Bronchial epithelial cell (primary cell): ENCODE results near the gene WDR82. TPM values are rescaled to one million over a fixed set of nuclear protein-coding genes. Genes with fewer than 3 reads are reported as not detected.
"Not testable (repeated sequence)": the region's sequence is repeated elsewhere in the genome, so short reads cannot be mapped to it uniquely, and the experiment has no call there.

ENCODE experiments used
- DNase-seq: peaks from one replicate; pipeline ENCODE4 v3.0.0-alpha.2; 2010; ENCODE audit warnings: low read depth
- FAIRE-seq: peaks from 2 replicates; lab custom pipeline; 2011; peaks lifted over from hg19 to GRCh38; lab: Jason Lieb, UNC
- H3K27me3 ChIP-seq: 2 replicates; pipeline ENCODE4 v1.5.1; 2011; ENCODE audit warnings: low read length; ENCODE audit not compliant: control insufficient read depth, insufficient read depth
- H3K36me3 ChIP-seq: 2 replicates; pipeline ENCODE4 v1.5.1; 2011; ENCODE audit warnings: low read length; ENCODE audit not compliant: control insufficient read depth, insufficient read depth
- H3K4me3 ChIP-seq: 2 replicates; pipeline ENCODE4 v1.5.1; 2011; ENCODE audit warnings: mild to moderate bottlenecking, low read depth, low read length, control low read depth
- total RNA-seq: library from RNA; depleted of rRNA; stranded (reverse); fragments of >200 nt; gene quantifications from 2 replicates; pipeline ENCODE4 v1.2.1, GENCODE V29; 2014
- TF ChIP-seq, protein P1 (sequence below): IDR thresholded peaks from 2 replicates; pipeline ENCODE4 v1.5.1; 2011; ENCODE audit warnings: mild to moderate bottlenecking, moderate library complexity, low read length, control low read depth, inconsistent platforms; ENCODE audit not compliant: insufficient read depth, severe bottlenecking

WDR82 gene
- total RNA-seq, 1 donor from 2014 or later: 61.3 TPM

DNA sequence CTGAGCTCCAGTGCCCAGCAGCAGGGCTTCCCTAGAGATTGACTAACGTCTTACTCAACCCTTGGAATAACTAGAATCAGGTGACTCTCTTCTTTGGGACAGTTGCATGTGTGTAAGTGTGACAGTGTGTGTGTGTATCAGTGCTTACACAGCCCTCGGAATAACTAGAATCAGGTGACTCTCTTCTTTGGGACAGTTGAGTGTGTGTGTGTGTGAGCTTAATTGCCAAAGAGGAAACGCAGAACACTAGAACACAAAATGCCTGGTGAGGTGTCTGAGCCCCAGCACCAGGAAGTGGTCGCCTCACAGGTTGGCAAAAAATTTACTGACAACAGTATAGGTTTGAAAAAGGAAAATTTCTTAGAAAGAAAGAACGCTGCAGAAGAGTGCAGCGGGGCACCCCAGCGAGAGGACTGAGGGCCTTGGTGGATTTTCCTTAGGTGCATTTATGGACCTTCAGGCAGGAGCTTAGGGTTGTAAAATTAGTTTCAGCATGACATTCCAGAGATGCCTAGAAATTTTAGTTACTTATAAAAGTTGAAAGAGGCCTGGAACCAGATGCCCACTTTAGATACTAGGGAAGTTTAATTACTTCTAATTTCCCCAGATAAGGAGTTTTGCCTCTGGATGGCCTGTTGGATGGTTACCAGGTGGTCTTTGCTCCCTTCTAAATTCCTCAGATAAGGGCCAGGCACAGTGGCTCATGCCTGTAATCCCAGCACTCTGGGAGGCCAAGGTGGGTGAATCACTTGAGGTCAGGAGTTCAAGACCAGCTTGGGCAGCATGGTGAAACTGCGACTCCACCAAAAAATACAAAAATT is 3.7 kb upstream of the WDR82 start:
- Histone ChIP-seq H3K4me3 (no peak overlapping the region), H3K27me3 (no peaks in the 10 kb centered on the region), H3K36me3 (no peaks in the 10 kb centered on the region)
- TF ChIP-seq, protein P1, sequence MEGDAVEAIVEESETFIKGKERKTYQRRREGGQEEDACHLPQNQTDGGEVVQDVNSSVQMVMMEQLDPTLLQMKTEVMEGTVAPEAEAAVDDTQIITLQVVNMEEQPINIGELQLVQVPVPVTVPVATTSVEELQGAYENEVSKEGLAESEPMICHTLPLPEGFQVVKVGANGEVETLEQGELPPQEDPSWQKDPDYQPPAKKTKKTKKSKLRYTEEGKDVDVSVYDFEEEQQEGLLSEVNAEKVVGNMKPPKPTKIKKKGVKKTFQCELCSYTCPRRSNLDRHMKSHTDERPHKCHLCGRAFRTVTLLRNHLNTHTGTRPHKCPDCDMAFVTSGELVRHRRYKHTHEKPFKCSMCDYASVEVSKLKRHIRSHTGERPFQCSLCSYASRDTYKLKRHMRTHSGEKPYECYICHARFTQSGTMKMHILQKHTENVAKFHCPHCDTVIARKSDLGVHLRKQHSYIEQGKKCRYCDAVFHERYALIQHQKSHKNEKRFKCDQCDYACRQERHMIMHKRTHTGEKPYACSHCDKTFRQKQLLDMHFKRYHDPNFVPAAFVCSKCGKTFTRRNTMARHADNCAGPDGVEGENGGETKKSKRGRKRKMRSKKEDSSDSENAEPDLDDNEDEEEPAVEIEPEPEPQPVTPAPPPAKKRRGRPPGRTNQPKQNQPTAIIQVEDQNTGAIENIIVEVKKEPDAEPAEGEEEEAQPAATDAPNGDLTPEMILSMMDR: no peak
- DNase-seq: no peak
- FAIRE-seq: no peak

DNA sequence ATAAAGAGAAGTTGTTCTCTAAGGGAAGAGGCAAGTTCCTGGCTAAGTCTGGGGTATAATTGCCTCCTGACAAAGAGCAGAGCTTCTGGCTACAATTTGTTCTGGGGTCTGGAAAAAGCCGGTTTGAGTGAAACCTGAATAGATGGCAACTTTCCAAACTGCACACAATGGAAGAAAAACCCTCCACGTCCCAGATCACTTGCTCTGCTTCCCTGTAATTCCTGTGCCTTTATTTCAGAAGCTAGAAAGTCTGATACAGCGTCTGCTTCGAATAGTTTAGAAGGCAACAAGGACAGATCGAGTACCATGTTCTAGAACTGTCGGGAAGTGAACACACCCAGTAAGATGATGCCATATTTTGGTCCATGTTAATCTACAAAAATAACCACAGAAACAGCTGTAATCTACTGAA is 1.6 kb upstream of the WDR82 start:
- DNase-seq (no peak), FAIRE-seq (no peak)
- no peaks in the 10 kb centered on the region for H3K36me3 ChIP-seq
- no peaks in the 10 kb centered on the region for H3K27me3 ChIP-seq
- TF ChIP-seq, protein P1: no peak
- H3K4me3 ChIP-seq: no peak overlapping the region

DNA sequence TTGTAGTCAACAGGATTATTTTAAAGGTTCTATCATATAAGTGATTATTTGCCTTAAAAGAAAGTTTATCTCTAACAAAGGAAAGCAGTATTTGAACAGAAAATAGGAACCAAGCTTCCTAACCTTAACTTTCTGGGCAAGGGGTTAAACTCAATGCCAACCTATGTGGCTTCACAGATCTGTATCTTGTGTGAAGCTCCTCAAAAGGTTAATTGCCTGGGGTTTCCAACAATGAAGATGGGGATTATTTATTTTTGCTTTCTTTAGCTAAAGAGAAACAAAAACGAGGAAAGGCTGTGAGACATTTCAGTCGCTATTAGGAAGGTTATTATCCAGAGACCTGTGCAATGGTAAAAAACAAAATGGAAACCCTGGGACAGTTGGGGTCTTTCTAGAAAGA is 1.1 kb upstream of the WDR82 start:
- Histone ChIP-seq H3K4me3 (no peak overlapping the region), H3K36me3 (no peaks in the 10 kb centered on the region), H3K27me3 (no peaks in the 10 kb centered on the region)
- TF ChIP-seq, protein P1: no peak
- no peak for DNase-seq
- no peak for FAIRE-seq

DNA sequence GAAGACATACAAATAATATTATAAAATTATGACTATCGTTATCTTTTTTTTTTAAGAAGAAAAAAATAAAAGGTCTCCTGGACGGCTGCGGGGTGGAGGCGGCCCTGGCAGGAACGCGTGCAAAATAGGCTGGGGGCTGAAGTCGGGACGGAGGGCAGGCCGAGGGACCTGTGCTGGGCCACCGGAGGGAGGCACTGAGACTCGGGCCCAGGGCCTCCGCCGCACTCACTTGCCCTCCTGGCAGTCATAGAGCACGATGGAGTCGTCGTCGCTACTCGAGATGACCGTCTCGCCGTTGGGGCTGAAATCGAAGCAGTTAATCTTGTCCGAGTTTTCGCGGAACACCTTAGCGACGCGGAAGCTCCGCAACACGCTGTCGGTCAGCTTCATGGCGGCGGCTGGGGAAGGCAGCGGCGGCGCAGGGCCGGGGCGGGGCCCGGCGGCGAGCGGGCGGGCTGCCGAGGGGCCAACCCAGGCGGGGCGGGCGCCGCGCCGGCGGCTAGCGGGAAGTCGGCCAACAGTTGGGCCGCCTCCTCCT is 408 bp downstream of the WDR82 start:
- TF ChIP-seq, protein P1: peak; percentile 53
- H3K27me3 ChIP-seq: no peaks in the 10 kb centered on the region
- H3K4me3 ChIP-seq: peak overlapping the region; percentile 73
- FAIRE-seq (no peak), DNase-seq (peak; percentile 42)
- H3K36me3 ChIP-seq: no peaks in the 10 kb centered on the region

DNA sequence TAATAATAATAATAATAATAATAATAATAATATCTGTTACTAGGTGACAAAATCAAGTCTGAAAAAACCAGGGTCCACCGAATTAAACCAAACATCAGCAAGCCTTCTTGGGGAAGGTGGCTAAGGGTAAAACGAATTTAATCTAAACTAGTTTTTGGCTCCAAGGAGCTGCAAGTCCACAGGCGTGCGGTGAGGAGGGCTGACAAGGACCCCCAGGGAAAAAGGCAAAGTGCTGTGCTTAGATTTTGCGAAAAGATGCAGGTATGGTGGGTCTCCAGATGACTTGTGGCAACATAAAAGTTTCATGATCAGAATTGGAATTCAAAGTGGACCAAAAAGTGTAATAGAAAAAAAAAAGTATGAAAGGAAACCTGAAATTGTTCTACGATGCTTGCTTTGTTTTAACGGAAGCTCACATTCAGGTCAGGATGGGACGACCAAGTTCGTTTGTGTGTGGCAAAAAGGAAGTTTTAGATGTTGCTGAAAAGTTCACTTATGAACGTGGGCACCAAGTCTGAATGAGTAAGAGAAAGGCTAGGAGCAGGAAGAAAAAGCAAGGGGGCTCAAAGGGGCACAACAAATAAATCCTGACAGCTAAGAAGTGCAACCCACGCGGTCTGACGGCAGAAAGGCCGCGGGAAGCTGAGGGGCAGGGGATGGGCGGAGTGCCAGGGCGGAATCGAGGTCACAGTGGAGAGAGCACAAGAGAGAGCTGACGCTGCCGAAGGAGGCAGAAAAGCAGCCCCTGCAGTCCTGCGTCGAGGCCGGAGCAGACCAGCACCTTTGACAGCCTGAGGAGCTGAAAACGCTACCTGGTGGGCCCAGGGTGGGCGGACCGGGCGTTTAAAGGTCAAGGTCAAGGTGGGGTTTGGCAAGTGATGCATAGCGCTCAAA is 1.1 kb downstream of the WDR82 start:
- Histone ChIP-seq H3K27me3 (no peaks in the 10 kb centered on the region), H3K4me3 (peak overlapping the region; percentile 73), H3K36me3 (no peaks in the 10 kb centered on the region)
- TF ChIP-seq, protein P1: no peak
- DNase-seq: peak; percentile 25
- FAIRE-seq: no peak

DNA sequence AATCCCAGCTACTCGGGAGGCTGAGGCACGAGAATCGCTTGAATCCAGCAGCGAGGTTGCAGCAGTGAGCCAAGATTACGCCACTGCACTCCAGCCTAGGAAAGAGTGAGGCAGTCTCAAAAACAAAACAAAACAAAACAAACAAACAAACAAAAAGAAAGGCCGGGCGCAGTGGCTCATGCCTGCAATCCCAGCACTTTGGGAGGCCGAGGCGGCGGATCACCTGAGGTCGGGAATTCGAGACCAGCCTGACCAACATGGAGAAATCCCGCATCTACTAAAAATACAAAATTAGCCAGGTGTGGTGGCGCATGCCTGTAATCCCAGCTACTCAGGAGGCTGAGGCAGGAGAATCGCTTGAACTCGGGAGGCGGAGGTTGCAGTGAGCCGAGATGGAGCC is 3.7 kb downstream of the WDR82 start:
- not testable (repeated sequence) for FAIRE-seq, H3K27me3 ChIP-seq, H3K4me3 ChIP-seq, DNase-seq, H3K36me3 ChIP-seq
